Bone marrow (tissue), 2 donors: ENCODE measurements around the gene GKN2.
"Not testable (repeated sequence)": the region's sequence is repeated elsewhere in the genome, so short reads cannot be mapped to it uniquely, and the experiment has no call there.

ENCODE experiments used
- DNase-seq, 2 donors: peaks; one replicate each; lab custom pipeline; 2025; lab: John Stamatoyannopoulos, UW

The GKN2 gene

DNA sequence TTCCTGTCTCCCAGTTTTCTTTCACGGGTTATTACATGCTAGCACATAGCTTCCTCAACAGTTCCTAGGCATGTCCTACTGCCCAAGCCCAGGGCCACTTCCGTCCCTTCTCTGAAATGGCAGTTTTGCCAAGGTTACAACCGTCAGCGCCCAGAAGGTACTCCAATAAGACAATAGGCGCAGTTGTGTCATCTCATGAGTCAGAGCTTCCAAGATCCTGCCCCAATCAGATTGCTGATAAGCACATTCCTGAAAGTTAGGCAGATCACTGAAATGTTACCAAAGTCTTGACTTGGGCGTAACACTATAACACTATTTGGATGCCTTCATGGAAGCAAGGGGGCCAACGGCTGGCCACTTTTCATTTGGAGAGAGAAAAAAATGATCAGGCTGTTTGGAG lies 34.2 kb downstream of the GKN2 start:
- DNase-seq: no peak

DNA sequence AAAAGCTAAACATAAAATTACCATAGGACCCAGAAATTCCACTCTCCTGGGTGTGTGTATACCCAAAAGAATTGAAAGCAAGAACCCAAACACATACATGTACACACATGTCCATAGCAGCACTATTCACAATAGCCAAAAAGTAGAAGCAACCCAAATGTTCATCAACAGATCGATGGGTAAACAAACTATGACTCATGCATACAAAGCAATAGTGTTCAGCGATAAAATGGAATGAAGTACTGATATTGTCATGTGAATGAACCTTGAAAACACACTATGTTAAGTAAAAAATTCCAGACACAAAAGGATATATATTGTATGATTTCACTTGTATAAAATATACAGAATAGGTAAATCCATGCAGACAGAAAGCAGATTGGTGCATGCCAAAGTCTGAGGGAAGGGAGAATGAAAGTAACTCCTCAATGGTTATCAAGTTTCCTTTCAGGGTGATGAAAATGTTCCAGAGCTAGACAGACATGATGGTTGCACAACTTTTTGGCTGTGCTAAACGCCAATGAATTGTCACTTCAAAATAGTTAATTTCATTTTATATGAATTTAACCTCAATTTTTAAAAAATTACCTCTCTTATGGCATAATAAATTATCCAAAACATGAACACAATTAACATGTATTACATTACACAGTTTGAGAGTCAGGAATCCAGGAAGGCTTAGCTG lies 35.5 kb downstream of the GKN2 start:
- peak in 1 of 2 donors; percentile 25 for DNase-seq

DNA sequence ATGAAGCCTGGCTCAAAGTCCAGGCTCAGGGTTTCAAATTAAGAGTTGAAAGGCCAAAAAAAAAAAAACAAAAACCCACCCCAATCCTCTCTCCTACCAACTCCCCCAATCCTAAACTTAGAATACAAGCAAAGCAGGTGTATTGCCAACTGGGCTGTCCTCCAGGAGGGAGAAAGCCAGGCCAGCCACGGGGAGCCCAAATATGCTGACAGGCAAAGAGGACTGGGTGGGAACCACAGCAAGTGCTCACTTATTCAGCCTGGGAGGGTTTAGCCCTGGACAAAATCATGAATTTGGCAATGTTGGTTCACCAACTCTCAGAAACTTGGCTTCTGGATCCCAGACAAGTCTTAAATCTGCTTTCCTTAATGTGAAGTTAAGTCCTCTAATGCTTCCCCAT lies 36.5 kb downstream of the GKN2 start:
- no peak for DNase-seq

DNA sequence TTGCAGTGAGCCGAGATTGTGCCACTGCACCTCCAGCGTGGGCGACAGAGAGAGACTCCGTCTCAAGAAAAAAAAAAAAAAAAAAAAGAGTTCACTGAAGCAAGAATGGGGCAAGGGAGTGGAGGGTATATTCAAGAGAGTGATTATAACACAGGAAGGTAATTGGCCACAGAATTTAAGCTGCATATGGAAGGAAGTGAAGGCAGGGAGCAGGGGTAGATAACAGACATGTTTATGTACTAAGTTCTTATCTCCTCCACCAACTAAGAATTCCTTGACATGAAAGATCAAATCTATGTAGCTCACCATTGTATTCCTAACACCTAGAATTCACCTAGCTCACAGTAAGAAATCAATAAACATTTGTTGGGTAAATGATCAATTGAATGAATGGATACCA lies 37.3 kb downstream of the GKN2 start:
- DNase-seq: peak in 1 of 2 donors; percentile 35

DNA sequence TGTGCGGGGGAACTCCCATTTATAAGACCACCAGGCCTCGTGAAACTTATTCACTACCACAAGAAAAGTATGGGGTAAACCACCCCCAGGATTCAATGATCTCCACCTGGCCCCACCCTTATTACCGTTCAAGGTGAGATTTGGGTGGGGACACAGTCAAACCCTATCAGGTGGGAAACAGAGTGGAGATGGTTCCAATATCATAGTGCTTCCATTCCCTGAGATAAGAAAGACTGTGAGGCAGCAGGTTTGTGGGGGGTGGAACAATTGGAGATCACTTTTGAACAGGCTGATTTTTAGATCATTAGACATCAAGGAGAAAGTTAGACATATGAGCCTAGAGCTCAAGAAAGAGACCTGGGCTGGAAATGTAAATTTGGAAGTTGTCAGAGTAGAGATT lies 39.3 kb downstream of the GKN2 start:
- DNase-seq: no peak

DNA sequence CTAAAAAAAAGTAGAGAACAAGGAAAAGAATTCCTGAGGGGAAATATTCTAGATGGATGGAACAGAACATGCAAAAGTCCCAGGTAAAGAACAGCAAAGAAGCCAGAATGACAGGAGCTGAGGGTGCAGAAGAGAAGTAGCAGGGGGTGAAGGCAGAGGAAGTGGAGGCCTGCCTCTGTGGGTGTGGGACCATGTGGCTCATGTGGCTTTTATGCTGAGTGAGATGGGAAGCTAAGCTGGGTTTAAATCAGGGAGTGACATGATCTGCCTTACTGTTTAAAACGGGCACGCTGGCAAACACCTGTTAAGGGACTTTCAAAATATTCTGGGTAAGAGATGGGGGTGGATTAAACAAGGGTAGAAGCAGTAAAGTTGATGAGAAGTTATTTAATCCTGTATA lies 40.0 kb downstream of the GKN2 start:
- DNase-seq: peak in 1 of 2 donors; percentile 58

DNA sequence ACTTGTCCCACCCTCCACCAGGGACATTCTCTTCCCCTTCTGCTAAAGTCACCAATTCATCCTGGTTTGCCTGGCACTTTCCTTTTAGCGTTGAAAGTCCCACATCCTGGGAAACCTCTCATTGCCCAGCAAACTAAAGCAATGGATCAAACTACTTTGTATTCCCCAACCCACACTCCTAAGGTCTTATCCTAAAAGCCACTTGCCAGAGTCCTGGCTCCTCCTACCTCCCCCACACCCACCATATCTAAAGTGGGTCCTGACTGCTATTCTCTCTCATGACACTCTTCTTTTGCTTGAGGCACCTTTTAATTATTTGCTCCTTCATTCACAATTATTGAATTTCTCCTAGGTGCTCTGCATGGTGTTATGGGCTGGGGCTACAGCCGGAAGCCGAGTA lies 40.6 kb downstream of the GKN2 start:
- no peak for DNase-seq

DNA sequence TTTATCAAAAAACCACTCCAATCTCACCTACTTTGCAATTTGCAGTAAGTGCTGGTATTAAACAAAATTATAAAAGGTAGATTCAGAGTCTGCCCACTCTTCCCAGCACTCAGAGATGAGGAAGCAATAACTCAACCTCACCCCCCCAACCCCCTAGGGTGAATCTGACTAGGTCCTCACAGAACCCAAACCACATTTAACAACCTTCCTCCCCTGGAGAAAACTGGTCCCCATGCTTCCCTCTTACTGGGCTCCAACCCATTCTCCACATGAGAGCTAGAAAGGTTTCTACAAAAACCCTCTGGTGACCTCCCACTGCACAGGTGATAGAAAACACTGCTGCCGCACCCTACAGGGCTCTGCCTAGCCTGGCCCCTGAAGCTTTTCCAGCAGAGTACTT lies 41.0 kb downstream of the GKN2 start:
- DNase-seq: no peak

DNA sequence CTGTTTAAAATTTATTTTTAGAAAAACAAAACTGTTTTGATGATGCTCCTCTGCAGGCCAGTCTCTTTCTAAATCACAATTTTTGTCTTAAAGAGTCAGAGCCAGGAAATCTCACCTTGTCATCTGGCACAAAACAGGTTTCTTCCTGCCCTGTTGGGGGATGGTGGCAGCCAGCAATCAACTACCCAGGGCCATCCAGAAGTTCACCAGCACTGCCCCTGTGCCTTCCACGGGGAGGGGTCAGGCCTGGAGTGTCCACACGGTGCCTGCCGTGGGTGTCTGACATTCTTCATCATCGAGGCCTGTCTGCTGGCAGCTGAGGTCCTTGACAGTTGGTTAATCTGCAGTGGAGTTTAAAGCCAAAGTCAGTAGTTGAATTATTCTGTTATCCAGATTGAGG lies 41.4 kb downstream of the GKN2 start:
- no peak for DNase-seq

DNA sequence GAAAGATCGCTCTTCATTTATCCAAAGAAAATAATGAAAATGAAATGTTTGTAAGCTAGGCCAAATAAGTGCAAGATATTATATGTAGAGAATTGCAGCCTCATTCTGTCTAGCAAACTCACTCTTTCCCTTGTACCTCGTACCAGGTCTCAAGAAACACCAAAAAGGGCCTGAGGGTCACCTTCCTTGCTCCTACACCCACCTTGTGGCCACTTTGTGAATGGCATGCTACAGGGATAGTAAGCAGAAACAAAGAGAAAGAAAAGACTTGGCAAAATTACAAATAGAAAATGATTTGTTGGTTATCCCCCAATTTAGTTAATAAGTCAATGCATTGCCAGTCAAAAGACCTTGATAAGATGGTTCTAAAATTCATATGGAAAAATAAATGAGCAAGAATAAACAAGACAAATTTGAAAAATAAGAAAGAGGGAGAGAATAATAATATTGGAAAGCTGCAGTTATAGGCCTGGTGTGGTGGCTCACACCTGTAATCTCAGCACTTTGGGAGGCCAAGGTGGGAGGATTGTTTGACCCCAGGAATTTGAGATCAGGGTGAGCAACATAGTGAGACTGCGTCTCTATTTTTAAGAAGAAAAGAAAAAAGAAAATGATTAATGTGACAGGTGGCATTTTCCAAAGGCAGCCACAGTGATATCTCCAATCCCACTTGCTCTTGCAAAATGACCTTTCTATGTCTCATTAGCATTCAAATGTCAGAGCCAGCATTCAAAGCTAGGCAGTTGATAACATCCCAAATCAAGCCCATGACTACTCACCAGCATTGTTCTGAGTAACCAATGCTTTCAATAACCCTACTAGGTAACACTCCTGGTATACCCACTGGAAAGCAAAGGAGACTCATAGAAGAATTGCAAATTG lies 42.7 kb downstream of the GKN2 start:
- DNase-seq: peak in 1 of 2 donors; percentile 44

DNA sequence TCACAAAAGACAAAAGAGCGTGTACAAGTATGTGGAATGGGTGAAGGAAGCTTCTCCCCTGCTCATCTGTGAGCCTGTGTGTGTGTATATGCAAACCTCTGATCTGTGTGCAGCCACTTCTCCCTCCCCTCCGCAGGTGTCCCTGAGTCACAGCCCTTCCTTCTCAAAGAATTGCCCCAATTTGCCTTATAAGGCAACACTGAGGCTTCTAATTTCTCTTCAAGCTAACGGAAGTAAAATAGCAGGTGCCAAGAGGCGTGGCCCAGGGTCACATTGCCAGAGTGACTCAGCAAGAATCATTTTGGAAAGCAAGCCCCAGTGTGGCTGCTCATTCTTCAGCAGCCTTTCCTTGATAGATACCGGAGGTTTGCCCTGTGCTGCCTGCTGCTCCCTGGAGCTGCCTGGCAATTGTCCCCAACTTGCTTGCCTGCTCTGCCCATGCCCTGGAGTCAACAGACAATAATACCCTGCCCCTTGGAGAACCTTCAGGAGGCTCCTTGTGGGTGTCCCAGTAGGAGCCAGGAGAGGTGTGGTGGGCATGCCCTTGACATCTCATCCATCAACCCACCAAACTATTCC lies 44.2 kb downstream of the GKN2 start:
- peak in 1 of 2 donors; percentile 96 for DNase-seq

DNA sequence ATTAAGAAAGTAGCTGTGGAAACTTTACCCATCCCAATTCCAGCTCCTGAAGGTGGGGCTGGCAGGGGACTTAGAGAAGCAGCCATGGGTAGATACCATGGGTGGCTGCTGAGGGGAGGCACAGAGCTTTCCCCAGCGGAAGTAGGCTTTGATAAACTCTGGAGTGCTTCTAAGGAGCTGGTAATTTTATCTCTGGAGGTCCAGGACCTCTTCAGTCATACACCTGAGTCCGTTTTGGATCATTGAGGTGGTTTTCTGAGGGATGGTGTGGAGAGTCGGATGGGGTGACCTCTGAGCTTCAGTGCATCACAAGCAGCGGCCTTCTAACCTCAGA lies 44.8 kb downstream of the GKN2 start:
- no peak for DNase-seq

DNA sequence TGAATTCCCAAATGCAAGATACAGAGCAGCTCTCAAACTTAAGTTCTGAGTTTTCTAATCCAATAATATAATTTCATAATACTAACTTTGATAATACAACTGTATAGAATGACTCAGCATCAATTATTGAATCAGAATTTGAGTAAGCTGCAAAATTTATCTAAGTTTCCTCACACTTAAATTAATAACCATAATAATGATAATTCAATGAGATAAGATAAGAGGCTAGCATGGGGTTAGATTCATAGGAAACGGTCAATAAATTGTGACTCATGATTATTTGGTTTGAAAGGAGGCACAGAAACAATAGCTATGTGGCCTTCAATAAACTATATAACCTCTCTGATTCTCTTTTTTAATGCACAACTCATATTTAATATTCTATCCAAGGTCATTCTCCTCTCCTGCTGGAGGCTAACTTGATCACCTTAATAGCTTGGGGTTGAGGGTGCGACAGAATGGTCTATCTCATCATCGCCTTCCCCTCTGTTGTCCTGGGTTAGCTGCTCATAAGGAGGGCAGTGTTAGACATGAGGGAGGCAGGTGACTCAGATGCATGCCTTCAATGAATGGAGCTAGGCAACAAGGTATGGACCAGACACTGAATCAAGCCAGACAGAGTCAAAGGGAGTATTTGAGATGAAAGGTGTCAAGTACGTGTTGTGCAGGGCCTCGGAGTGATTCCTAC lies 45.3 kb downstream of the GKN2 start:
- no peak for DNase-seq

DNA sequence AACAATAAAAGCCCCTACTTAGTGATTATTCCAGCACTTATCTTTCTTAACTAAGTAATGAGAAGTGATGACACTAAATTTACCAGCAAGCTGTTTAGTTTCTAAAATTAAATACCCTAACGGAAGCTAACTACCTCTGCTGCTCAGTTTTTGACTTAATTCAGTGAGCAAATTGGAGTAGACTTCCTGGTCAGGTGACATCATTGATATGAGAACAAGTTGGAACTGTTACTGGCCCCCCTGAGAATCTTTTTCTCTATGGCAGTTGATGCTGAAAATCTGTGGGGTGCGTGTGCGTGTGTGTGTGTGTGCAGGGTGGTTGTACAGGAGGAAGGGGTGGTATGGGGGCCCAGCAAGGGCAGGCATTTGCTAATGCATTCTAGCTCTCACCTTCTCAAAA lies 46.0 kb downstream of the GKN2 start:
- DNase-seq: no peak

DNA sequence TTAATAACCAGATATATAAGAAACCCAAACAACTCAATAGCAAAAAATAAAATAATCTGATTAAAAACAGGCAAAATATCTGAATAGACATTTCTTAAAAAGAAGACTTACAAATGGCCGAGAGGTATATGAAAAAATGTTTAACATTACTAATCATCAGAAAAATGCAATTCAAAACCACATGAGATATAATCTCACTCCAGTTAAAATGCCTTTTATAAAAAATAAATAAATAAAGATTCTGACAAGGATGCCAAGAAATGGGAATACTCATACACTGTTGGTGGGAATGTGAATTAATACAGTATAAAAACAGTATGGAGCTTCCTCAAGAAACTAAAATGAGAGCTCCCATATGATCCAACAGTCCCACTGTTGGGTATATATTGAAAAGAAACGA lies 47.6 kb downstream of the GKN2 start:
- no peak for DNase-seq

DNA sequence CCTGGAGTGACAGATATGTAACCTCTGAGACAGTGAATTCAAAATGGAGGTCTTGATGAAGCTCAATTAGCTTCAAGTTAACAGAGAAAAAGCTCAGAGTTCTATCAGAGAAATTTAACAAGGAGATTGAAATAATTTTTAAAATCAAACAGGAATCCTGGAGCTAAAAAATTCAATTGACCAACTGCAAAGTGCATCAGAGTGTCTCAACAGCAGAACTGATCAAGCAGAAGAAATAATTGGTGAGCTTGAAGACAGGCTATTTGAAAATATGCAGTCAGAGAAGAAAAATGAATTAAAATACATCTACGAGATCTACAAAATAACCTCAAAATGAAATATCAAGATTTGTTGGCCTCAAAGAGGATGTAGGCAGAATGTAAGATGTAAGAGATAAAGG lies 51.1 kb downstream of the GKN2 start:
- DNase-seq: no peak

DNA sequence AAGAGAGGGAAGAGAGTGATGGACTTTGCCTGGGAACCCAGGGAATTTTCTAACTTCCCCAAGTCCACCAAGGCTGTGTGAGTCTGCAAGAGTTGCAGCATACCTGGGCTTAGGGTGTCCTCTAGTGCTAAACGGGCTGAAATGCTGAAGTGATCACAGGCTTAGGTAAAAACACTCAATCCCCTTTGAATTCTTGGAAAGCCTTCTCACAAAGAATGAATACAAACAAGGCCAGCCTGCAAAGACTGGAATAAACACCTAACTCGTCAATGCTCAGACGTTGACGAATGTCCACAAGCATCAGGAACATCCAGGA lies 51.5 kb downstream of the GKN2 start:
- DNase-seq: no peak

DNA sequence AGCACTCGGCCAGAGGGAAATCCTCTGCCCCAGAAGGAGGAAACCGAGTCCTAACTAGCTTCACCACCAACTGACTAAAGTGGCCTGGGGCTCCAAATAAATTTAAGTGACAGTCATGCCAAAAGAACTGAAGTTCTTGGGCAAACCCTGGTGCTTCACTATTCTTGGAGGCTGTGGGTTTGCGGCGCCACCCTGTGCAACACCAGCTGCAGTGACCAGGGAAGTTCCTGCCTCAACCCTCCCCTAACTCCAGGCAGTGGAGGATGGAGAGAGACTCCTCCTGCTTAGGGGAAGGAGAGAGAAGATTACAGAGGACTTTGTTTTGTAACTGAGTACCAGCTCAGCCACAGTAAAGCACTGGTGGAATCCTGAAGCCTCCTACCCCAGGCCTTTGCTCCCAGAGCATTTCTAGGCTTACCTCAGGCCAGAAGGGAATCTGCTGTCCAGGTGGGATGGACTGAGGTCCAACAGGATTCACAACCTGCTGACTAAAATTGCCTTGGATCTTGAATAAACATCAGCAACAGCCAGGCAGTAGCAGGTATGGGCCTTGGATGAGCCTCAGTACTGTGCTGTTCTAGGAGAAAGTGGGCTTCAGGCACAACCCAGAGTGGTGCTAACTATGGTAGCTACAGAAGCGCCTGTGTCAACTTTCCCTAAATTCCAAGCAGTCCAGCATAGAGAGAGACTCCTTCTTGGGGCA lies 52.0 kb downstream of the GKN2 start:
- DNase-seq: no peak

DNA sequence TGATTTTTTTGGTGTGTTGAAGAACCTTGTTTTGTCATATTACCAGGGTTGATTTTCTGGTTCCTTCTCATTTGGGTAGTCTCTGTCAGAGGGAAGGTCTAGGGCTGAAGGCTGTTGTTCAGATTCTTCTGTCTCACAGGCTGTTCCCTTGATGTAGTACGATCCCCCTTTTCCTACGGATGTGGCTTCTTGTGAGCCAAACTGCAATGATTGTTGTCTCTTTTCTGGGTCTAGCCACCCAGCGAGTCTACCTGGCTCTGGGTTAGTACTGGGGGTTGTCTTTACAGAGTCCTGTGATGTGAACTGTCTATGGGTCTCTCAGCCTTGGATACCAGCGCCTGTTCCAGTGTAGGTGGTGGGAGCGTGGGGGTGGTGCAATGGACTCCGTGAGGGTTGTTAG lies 56.7 kb downstream of the GKN2 start:
- DNase-seq: not testable (repeated sequence)
